ENCODE measurements around the gene MACF1. TPM values are rescaled to one million over a fixed set of nuclear protein-coding genes. Genes with fewer than 3 reads are reported as not detected.

The MACF1 gene
- total RNA-seq, 2 experiments from 2014 or later: 248 to 252 TPM

DNA sequence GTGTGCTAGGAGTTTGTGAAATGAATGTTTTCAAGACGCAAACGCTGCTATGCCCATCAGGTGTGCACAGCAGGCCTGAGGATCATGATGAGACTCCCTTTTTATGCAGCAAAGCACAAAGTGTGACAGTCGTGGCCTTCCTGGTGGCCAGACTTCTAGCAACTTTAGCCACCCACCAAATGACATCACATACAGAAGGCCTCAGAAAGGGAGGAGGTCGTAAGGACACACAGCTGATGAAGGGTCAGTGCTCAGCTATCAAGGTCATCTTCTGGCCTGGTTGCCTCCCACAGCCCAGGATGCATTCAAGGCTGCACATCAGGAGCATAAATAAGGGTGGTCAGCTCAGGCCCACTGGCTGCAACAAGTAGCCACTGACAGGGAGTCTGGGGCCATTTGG, 323.6 kb downstream of the MACF1 start:
- H3K27me3 ChIP-seq (ENCODE audit: control insufficient read depth in 1 of 2, insufficient read depth in 2 of 2, low read length in 2 of 2): no peaks in the 10 kb centered on the region
- no peak overlapping the region for H3K27ac ChIP-seq (ENCODE audit: low read depth in 1 of 2, low read length in 2 of 2)
- POLR2A ChIA-PET: no interaction called here
- no peaks in the 10 kb centered on the region for H3K4me1 Mint-ChIP-seq (ENCODE audit: low read depth)
- H3K36me3 ChIP-seq (ENCODE audit: insufficient read depth, low read length): peaks cover 25% of the 10 kb centered on the region
- no peak for DNase-seq
- peaks cover 35% of the 10 kb centered on the region for H3K36me3 Mint-ChIP-seq (ENCODE audit: low read depth)
- no peaks in the 10 kb centered on the region for H3K27me3 Mint-ChIP-seq
- intact Hi-C loops (cut with DNase I, micrococcal nuclease): no loop called here
- H3K27ac Mint-ChIP-seq: no peak overlapping the region
- CTCF ChIA-PET: no interaction called here
- H3K4me3 Mint-ChIP-seq: no peak overlapping the region
- TF ChIP-seq CTCF (IDR thresholded peaks at IDR 0.05): no peak
- peaks cover 7% of the 10 kb centered on the region for H3K4me1 ChIP-seq (ENCODE audit: insufficient read depth, low read length)
- H3K4me3 ChIP-seq (ENCODE audit: low read length): no peak overlapping the region
- no peaks in the 10 kb centered on the region for H3K9me3 Mint-ChIP-seq
- H3K9me3 ChIP-seq (ENCODE audit: control insufficient read depth in 1 of 2, insufficient read depth in 1 of 2, low read length in 2 of 2): no peaks in the 10 kb centered on the region
- ATAC-seq (ENCODE audit: poor library complexity): no peak

DNA sequence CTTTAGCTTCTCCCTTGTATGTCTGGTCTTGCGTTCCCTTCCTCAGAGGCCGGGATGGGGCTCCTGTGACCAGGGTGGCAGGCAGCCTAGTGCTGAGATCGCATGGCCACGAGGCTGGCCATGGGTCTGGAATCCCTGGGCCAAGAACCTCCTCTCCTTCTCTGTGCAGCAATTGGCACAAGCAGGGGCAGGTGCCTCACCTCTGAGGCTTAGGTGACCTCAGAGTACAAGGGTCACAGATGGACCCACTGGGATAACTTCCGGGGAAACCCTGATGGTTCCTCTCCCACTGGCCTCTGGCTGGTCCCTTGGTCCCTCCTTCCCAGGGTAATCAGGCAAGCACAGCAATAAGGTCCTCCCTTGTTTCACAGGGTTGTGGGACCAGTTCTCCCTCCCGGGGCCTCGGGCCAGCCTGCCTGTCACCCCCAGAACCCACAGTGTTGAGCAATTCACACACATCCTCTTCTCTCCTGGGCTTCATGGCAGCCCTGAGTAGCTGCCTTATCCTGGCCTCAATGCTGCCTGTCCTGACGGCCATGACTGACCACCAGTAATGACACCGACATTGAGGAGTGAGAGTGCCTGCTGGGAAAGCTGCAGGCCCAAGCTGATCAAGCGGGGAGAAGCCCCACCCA, 325.5 kb downstream of the MACF1 start:
- no peak overlapping the region for H3K27ac Mint-ChIP-seq
- H3K4me3 Mint-ChIP-seq: no peak overlapping the region
- Histone ChIP-seq H3K27ac (ENCODE audit: low read depth in 1 of 2, low read length in 2 of 2) (no peak overlapping the region), H3K4me3 (ENCODE audit: low read length) (no peak overlapping the region), H3K9me3 (ENCODE audit: control insufficient read depth in 1 of 2, insufficient read depth in 1 of 2, low read length in 2 of 2) (no peaks in the 10 kb centered on the region), H3K4me1 (ENCODE audit: insufficient read depth, low read length) (peaks cover 7% of the 10 kb centered on the region), H3K27me3 (ENCODE audit: control insufficient read depth in 1 of 2, insufficient read depth in 2 of 2, low read length in 2 of 2) (no peaks in the 10 kb centered on the region), H3K36me3 (ENCODE audit: insufficient read depth, low read length) (peaks cover 29% of the 10 kb centered on the region)
- H3K4me1 Mint-ChIP-seq (ENCODE audit: low read depth): no peaks in the 10 kb centered on the region
- POLR2A ChIA-PET: no interaction called here
- no peaks in the 10 kb centered on the region for H3K27me3 Mint-ChIP-seq
- peaks cover 54% of the 10 kb centered on the region for H3K36me3 Mint-ChIP-seq (ENCODE audit: low read depth)
- CTCF ChIA-PET: no interaction called here
- ATAC-seq (ENCODE audit: poor library complexity): no peak
- no peak for DNase-seq
- intact Hi-C loops (cut with DNase I, micrococcal nuclease): no loop called here
- no peaks in the 10 kb centered on the region for H3K9me3 Mint-ChIP-seq
- TF ChIP-seq CTCF (IDR thresholded peaks at IDR 0.05): no peak

DNA sequence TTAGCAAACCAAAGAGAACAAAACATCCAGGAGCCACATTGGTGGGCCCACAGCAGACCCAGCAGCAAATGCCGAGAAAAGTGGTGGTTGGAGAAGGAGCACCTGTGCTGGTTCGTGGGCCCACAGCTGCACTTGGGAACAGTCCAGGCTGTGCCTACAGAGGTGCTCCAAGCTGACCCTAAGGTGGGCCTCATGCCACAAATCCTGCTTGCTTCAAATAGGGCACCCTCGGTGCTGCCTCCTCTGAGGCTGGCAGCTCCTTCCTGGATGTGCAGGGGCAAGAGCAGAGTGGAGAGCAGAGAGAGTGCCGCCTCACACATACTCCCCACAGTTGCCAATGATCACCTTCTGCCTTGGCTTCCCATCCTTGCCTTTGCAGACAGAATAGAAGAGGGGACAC, 327.0 kb downstream of the MACF1 start:
- Histone ChIP-seq H3K4me3 (ENCODE audit: low read length) (no peak overlapping the region), H3K9me3 (ENCODE audit: control insufficient read depth in 1 of 2, insufficient read depth in 1 of 2, low read length in 2 of 2) (no peaks in the 10 kb centered on the region), H3K36me3 (ENCODE audit: insufficient read depth, low read length) (peaks cover 29% of the 10 kb centered on the region), H3K4me1 (ENCODE audit: insufficient read depth, low read length) (no peaks in the 10 kb centered on the region), H3K27me3 (ENCODE audit: control insufficient read depth in 1 of 2, insufficient read depth in 2 of 2, low read length in 2 of 2) (no peaks in the 10 kb centered on the region), H3K27ac (ENCODE audit: low read depth in 1 of 2, low read length in 2 of 2) (no peak overlapping the region)
- no peaks in the 10 kb centered on the region for H3K9me3 Mint-ChIP-seq
- no peak for DNase-seq
- no peak for TF ChIP-seq CTCF (IDR thresholded peaks at IDR 0.05)
- peaks cover 64% of the 10 kb centered on the region for H3K36me3 Mint-ChIP-seq (ENCODE audit: low read depth)
- ATAC-seq (ENCODE audit: poor library complexity): no peak
- no peak overlapping the region for H3K4me3 Mint-ChIP-seq
- H3K27me3 Mint-ChIP-seq: no peaks in the 10 kb centered on the region
- ChIA-PET CTCF (no interaction called here), POLR2A (no interaction called here)
- intact Hi-C loops (cut with DNase I, micrococcal nuclease): no loop called here
- no peak overlapping the region for H3K27ac Mint-ChIP-seq
- H3K4me1 Mint-ChIP-seq (ENCODE audit: low read depth): no peaks in the 10 kb centered on the region
